ENCODE data around the gene MAP2K2. TPM values are rescaled to one million over a fixed set of nuclear protein-coding genes. Genes with fewer than 3 reads are reported as not detected.

Gene MAP2K2
- total and polyA plus RNA-seq, 4 donors: 40.3 to 72.7 (median 54.1) TPM

DNA sequence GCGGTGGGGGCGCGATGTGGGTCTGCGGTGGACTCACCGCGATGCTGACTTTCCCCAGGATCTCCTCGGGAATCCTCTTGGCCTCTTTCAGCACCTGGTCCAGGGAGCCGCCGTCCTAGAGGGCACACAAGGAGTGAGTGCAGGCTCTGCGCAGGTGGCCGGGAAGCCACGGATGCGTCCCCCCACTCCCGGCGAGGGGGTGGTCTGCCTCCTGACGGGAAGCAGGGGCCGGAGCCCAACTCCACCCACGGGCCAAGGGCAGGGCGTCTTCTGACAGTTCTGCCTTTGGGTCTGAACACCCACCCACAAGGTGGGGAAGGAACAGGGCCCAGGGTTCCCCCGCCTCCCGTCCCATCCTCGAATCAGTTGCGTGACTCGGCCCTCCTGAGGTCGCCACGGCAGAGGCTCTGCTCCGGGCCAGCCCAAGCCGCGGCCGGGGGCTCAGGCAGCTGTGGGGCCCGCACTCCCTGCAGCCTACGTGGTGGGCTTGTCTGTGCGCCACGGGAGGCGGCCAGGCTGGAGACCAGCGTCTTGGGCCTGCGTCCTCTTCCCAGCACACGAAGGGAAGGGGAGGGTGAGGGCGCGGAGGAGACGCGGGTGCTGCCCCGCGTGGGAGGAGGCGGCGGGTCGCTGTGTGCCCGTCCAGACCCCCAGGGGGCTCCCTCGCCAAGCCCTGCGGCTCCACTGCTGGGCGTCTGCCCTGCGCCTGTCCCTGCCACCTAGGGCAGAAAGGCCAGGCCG is 21.4 kb downstream of the MAP2K2 start:
- WGBS: 92% methylated on average over 53 of the region's 53 CpGs
- Histone ChIP-seq H3K27ac (ENCODE audit: low read depth in 1 of 2, low read length in 2 of 2) (no peak overlapping the region), H3K36me3 (ENCODE audit: control insufficient read depth in 4 of 4, insufficient read depth in 3 of 4, low read depth in 1 of 4, low read length in 3 of 4) (peaks cover 7 to 49% (median 14%) of the 10 kb centered on the region in 4 donors), H3K4me1 (ENCODE audit: control insufficient read depth in 4 of 4, insufficient read depth in 4 of 4, low read length in 3 of 4) (no peaks in the 10 kb centered on the region), H3K9ac (ENCODE audit: low read depth in 1 of 2, low read length in 2 of 2) (no peak overlapping the region), H3K27me3 (ENCODE audit: control insufficient read depth in 4 of 4, insufficient read depth in 4 of 4, low read length in 3 of 4) (no peaks in the 10 kb centered on the region), H3K4me3 (ENCODE audit: low read depth in 1 of 3, low read length in 3 of 3) (no peak overlapping the region), H3K9me3 (ENCODE audit: control insufficient read depth in 4 of 4, low read length in 3 of 4) (no peaks in the 10 kb centered on the region)
- no peak for DNase-seq (ENCODE audit: low spot score)
- no peak for TF ChIP-seq JUND (IDR thresholded peaks at IDR 0.05)

DNA sequence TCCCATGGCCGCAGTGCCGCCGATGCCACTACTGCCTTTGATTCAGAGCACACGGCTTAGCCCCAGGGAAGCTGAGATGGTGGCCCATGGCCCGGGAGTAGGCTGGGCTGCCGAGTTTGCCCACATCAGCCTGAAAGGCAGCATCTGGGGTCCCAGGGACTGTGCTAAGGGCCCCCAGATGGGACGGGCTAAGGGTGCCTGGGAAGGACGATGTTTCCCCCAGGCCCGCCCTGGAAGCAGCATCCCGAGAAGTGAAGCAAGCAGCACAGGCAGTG is 22.5 kb downstream of the MAP2K2 start:
- Histone ChIP-seq H3K9ac (ENCODE audit: low read depth in 1 of 2, low read length in 2 of 2) (no peak overlapping the region), H3K4me1 (ENCODE audit: control insufficient read depth in 4 of 4, insufficient read depth in 4 of 4, low read length in 3 of 4) (no peaks in the 10 kb centered on the region), H3K27me3 (ENCODE audit: control insufficient read depth in 4 of 4, insufficient read depth in 4 of 4, low read length in 3 of 4) (no peaks in the 10 kb centered on the region), H3K36me3 (ENCODE audit: control insufficient read depth in 4 of 4, insufficient read depth in 3 of 4, low read depth in 1 of 4, low read length in 3 of 4) (peaks cover 7 to 45% (median 14%) of the 10 kb centered on the region in 4 donors), H3K9me3 (ENCODE audit: control insufficient read depth in 4 of 4, low read length in 3 of 4) (no peaks in the 10 kb centered on the region), H3K4me3 (ENCODE audit: low read depth in 1 of 3, low read length in 3 of 3) (no peak overlapping the region), H3K27ac (ENCODE audit: low read depth in 1 of 2, low read length in 2 of 2) (no peak overlapping the region)
- TF ChIP-seq SP1 (IDR thresholded peaks at IDR 0.05) (no peak), FOXA1 (IDR thresholded peaks at IDR 0.05) (no peak), HNF4G (IDR thresholded peaks at IDR 0.05) (no peak), JUND (IDR thresholded peaks at IDR 0.05) (no peak), YY1 (IDR thresholded peaks at IDR 0.05) (no peak), NR2F2 (IDR thresholded peaks at IDR 0.05) (no peak), RXRA (IDR thresholded peaks at IDR 0.05) (no peak), RAD21 (IDR thresholded peaks at IDR 0.05) (no peak), HNF4A (conservative IDR thresholded peaks at IDR 0.05) (no peak), TAF1 (conservative IDR thresholded peaks at IDR 0.05) (no peak), FOXA2 (IDR thresholded peaks at IDR 0.05) (no peak), GABPA (IDR thresholded peaks at IDR 0.05 in 1 of 2, conservative IDR thresholded peaks at IDR 0.05 in 1 of 2) (no peak), EGR1 (IDR thresholded peaks at IDR 0.05; ENCODE audit: low read depth in 2 of 2) (no peak)
- TF ChIP-seq, protein P1, sequence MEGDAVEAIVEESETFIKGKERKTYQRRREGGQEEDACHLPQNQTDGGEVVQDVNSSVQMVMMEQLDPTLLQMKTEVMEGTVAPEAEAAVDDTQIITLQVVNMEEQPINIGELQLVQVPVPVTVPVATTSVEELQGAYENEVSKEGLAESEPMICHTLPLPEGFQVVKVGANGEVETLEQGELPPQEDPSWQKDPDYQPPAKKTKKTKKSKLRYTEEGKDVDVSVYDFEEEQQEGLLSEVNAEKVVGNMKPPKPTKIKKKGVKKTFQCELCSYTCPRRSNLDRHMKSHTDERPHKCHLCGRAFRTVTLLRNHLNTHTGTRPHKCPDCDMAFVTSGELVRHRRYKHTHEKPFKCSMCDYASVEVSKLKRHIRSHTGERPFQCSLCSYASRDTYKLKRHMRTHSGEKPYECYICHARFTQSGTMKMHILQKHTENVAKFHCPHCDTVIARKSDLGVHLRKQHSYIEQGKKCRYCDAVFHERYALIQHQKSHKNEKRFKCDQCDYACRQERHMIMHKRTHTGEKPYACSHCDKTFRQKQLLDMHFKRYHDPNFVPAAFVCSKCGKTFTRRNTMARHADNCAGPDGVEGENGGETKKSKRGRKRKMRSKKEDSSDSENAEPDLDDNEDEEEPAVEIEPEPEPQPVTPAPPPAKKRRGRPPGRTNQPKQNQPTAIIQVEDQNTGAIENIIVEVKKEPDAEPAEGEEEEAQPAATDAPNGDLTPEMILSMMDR (IDR thresholded peaks at IDR 0.05; ENCODE audit: low read depth, low read length, missing input control): no peak
- TF ChIP-seq, protein P2, sequence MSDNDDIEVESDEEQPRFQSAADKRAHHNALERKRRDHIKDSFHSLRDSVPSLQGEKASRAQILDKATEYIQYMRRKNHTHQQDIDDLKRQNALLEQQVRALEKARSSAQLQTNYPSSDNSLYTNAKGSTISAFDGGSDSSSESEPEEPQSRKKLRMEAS (IDR thresholded peaks at IDR 0.05): no peak
- TF ChIP-seq, protein P3, sequence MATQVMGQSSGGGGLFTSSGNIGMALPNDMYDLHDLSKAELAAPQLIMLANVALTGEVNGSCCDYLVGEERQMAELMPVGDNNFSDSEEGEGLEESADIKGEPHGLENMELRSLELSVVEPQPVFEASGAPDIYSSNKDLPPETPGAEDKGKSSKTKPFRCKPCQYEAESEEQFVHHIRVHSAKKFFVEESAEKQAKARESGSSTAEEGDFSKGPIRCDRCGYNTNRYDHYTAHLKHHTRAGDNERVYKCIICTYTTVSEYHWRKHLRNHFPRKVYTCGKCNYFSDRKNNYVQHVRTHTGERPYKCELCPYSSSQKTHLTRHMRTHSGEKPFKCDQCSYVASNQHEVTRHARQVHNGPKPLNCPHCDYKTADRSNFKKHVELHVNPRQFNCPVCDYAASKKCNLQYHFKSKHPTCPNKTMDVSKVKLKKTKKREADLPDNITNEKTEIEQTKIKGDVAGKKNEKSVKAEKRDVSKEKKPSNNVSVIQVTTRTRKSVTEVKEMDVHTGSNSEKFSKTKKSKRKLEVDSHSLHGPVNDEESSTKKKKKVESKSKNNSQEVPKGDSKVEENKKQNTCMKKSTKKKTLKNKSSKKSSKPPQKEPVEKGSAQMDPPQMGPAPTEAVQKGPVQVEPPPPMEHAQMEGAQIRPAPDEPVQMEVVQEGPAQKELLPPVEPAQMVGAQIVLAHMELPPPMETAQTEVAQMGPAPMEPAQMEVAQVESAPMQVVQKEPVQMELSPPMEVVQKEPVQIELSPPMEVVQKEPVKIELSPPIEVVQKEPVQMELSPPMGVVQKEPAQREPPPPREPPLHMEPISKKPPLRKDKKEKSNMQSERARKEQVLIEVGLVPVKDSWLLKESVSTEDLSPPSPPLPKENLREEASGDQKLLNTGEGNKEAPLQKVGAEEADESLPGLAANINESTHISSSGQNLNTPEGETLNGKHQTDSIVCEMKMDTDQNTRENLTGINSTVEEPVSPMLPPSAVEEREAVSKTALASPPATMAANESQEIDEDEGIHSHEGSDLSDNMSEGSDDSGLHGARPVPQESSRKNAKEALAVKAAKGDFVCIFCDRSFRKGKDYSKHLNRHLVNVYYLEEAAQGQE (IDR thresholded peaks at IDR 0.05): no peak
- TF ChIP-seq, protein P4, sequence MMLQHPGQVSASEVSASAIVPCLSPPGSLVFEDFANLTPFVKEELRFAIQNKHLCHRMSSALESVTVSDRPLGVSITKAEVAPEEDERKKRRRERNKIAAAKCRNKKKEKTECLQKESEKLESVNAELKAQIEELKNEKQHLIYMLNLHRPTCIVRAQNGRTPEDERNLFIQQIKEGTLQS (IDR thresholded peaks at IDR 0.05): no peak
- TF ChIP-seq, protein P5, sequence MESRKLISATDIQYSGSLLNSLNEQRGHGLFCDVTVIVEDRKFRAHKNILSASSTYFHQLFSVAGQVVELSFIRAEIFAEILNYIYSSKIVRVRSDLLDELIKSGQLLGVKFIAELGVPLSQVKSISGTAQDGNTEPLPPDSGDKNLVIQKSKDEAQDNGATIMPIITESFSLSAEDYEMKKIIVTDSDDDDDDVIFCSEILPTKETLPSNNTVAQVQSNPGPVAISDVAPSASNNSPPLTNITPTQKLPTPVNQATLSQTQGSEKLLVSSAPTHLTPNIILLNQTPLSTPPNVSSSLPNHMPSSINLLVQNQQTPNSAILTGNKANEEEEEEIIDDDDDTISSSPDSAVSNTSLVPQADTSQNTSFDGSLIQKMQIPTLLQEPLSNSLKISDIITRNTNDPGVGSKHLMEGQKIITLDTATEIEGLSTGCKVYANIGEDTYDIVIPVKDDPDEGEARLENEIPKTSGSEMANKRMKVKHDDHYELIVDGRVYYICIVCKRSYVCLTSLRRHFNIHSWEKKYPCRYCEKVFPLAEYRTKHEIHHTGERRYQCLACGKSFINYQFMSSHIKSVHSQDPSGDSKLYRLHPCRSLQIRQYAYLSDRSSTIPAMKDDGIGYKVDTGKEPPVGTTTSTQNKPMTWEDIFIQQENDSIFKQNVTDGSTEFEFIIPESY (IDR thresholded peaks at IDR 0.05): no peak
- WGBS: 93% methylated on average over 10 of the region's 10 CpGs
- no peak for DNase-seq (ENCODE audit: low spot score)

Measured in liver (tissue), 9 donors.